Caco-2 (cell line): ENCODE results near the gene FBXW2. TPM values are rescaled to one million over a fixed set of nuclear protein-coding genes. Genes with fewer than 3 reads are reported as not detected.

Experiments
- BruUV-seq: library from RNA; stranded (reverse); fragments of 400-500 nt; replicated peaks from 2 replicates; lab custom pipeline; 2021; lab: Mats Ljungman, UMichigan
- CTCF ChIA-PET: fragments of 300-600 bp; sonication (Branson Sonifier 250); formaldehyde crosslinking; loops from one replicate; lab custom pipeline; 2022; ENCODE audit warnings: antibody characterized with exemption; lab: Charles Lee
- POLR2A ChIA-PET: fragments of 300-600 bp; sonication (Branson Sonifier 250); formaldehyde crosslinking; loops from one replicate; lab custom pipeline; 2022; ENCODE audit warnings: antibody characterized with exemption; lab: Charles Lee
- DNase-seq, 2 experiments: peaks; one replicate each; pipeline versions ENCODE4 v3.0.0 to v3.0.0-alpha.2; 2020 to 2022
- H3K27me3 ChIP-seq: replicated peaks from 2 replicates; pipeline ENCODE4 v1.6.0; 2011; ENCODE audit warnings: low read length; ENCODE audit not compliant: control insufficient read depth, insufficient read depth
- H3K36me3 ChIP-seq: 2 replicates; pipeline ENCODE4 v1.5.1; 2011; ENCODE audit warnings: low read length; ENCODE audit not compliant: control insufficient read depth, insufficient read depth
- H3K4me1 ChIP-seq: fragments of 250-450 bp; sonication (Bioruptor Pico); 2 replicates; pipeline ENCODE4 v1.5.1; 2020; ENCODE audit warnings: mild to moderate bottlenecking
- H3K4me3 ChIP-seq: 2 replicates; pipeline ENCODE4 v1.5.1; 2011; ENCODE audit warnings: low read depth, mild to moderate bottlenecking, control low read depth, low read length
- H3K9me3 ChIP-seq: fragments of 250-450 bp; sonication (Bioruptor Pico); 2 replicates; pipeline ENCODE4 v1.5.1; 2020; ENCODE audit warnings: mild to moderate bottlenecking, moderate library complexity
- H3K27ac Mint-ChIP-seq: one replicate; pipeline ENCODE4 v1.8.0; 2022; ENCODE audit warnings: mixed read lengths; ENCODE audit not compliant: unreplicated experiment
- H3K27me3 Mint-ChIP-seq: one replicate; pipeline ENCODE4 v1.8.0; 2022; ENCODE audit warnings: mixed read lengths; ENCODE audit not compliant: insufficient read depth, unreplicated experiment
- H3K36me3 Mint-ChIP-seq: one replicate; pipeline ENCODE4 v1.8.0; 2022; ENCODE audit warnings: mild to moderate bottlenecking, mixed read lengths; ENCODE audit not compliant: insufficient read depth, unreplicated experiment
- H3K4me1 Mint-ChIP-seq: one replicate; pipeline ENCODE4 v1.8.0; 2022; ENCODE audit warnings: low read depth, mixed read lengths; ENCODE audit not compliant: unreplicated experiment
- H3K4me3 Mint-ChIP-seq: one replicate; pipeline ENCODE4 v1.8.0; 2022; ENCODE audit warnings: mild to moderate bottlenecking, moderate library complexity, mixed read lengths; ENCODE audit not compliant: unreplicated experiment
- H3K9me3 Mint-ChIP-seq: one replicate; pipeline ENCODE4 v1.8.0; 2022; ENCODE audit warnings: mixed read lengths; ENCODE audit not compliant: unreplicated experiment
- intact Hi-C: fragments of 100-400 bp; cut with micrococcal nuclease; formaldehyde crosslinking; loops from one replicate; pipeline ENCODE4 v1.10.0; 2022; ENCODE audit not compliant: unreplicated experiment
- total RNA-seq: library from RNA; stranded (reverse); gene quantifications from 2 replicates; pipeline ENCODE4 v1.2.3, GENCODE V29; 2022
- TF ChIP-seq, protein P1 (sequence below), 2 experiments: fragments of 200-600 bp in 1 of 2; IDR thresholded peaks; 1 replicate in 1 of 2; 2 replicates in 1 of 2; pipeline versions ENCODE4 v1.5.1 to v1.8.0; 2011 to 2022; ENCODE audit warnings: antibody characterized with exemption in 1 of 2, control low read depth in 1 of 2, inconsistent platforms in 1 of 2, low read depth in 1 of 2, low read length in 1 of 2, mild to moderate bottlenecking in 1 of 2, moderate library complexity in 1 of 2; ENCODE audit not compliant: insufficient read depth in 1 of 2, severe bottlenecking in 1 of 2, unreplicated experiment in 1 of 2

The FBXW2 gene
- total RNA-seq, 1 experiment from 2014 or later, result 74.3 TPM

DNA sequence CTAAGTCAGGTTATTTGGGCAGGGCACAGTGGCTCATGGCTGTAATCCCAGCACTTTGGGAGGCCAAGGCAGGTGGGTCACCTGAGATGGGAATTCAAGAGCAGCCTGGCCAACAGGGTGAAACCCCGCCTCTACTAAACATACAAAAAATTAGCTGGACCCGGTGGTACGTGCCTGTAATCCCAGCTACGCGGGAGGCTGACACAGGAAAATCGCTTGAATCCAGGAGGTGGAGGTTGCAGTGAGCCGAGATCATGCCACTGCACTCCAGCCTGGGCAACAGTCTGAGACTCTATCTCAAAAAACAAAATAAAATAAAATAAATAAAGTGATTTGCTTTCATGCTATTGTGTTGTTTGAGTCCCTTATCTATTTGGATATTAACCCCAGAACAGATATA is 8.2 kb upstream of the FBXW2 start:
- H3K27me3 Mint-ChIP-seq, result no peaks in the 10 kb centered on the region
- peaks cover 20% of the 10 kb centered on the region for H3K4me1 ChIP-seq
- peaks cover 9% of the 10 kb centered on the region for H3K4me1 Mint-ChIP-seq
- BruUV-seq, result no TSS peak
- peak overlapping the region; percentile 10 for H3K4me3 Mint-ChIP-seq
- TF ChIP-seq, protein P1, sequence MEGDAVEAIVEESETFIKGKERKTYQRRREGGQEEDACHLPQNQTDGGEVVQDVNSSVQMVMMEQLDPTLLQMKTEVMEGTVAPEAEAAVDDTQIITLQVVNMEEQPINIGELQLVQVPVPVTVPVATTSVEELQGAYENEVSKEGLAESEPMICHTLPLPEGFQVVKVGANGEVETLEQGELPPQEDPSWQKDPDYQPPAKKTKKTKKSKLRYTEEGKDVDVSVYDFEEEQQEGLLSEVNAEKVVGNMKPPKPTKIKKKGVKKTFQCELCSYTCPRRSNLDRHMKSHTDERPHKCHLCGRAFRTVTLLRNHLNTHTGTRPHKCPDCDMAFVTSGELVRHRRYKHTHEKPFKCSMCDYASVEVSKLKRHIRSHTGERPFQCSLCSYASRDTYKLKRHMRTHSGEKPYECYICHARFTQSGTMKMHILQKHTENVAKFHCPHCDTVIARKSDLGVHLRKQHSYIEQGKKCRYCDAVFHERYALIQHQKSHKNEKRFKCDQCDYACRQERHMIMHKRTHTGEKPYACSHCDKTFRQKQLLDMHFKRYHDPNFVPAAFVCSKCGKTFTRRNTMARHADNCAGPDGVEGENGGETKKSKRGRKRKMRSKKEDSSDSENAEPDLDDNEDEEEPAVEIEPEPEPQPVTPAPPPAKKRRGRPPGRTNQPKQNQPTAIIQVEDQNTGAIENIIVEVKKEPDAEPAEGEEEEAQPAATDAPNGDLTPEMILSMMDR (IDR thresholded peaks at IDR 0.05; ENCODE audit: insufficient read depth in 1 of 2, low read depth in 1 of 2, low read length in 1 of 2, severe bottlenecking in 1 of 2, unreplicated experiment in 1 of 2), result no peak
- intact Hi-C loops, result loop anchor here (1.0 to 2.0 kb wide), 2 partner anchors 35 to 41 kb away; partner anchors contain the start of gene PSMD5
- no peak overlapping the region for H3K4me3 ChIP-seq
- ChIA-PET POLR2A (interaction anchor here (1.2 to 1.3 kb wide), 2 partner anchors 8 to 32 kb away, joined by 3 to 10 read pairs; partner anchors contain the start of gene FBXW2), CTCF (interaction anchor here (1.0 kb wide), 1 partner anchor 46 kb away, joined by 3 read pairs; no protein-coding TSS in a partner anchor)
- H3K36me3 ChIP-seq, result no peaks in the 10 kb centered on the region
- no peaks in the 10 kb centered on the region for H3K27me3 ChIP-seq
- no peak overlapping the region for H3K27ac Mint-ChIP-seq
- peak; percentile 61 to 67 for DNase-seq
- H3K36me3 Mint-ChIP-seq, result peaks cover 10% of the 10 kb centered on the region
- H3K9me3 Mint-ChIP-seq, result peaks cover 26% of the 10 kb centered on the region
- peaks cover 13% of the 10 kb centered on the region for H3K9me3 ChIP-seq

DNA sequence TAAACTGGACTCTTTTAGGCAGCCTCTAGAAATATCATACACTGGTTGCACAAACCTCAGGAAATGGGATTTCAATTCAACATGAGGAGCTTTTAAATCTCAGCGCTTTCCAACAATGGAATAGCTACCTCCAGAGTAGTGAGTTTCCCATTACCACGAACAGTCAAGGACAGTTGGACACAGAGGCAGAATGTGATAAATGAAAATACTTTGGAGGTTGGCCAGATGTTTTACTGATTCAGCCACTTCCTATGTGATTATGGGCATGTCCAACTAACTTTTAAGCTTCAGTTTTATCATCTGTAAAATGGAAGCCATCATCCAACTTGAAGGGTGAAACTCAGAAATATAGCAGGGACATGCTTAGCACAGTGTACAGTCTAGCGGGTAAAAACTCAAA is 2.1 kb downstream of the FBXW2 start:
- Histone ChIP-seq H3K27me3 (no peaks in the 10 kb centered on the region), H3K36me3 (no peaks in the 10 kb centered on the region), H3K9me3 (no peaks in the 10 kb centered on the region), H3K4me3 (no peak overlapping the region), H3K4me1 (peaks cover 10% of the 10 kb centered on the region)
- Mint-ChIP-seq H3K27me3 (no peaks in the 10 kb centered on the region), H3K4me1 (peaks cover 9% of the 10 kb centered on the region), H3K9me3 (no peaks in the 10 kb centered on the region), H3K36me3 (peaks cover 55% of the 10 kb centered on the region), H3K4me3 (peak overlapping the region; percentile 86), H3K27ac (no peak overlapping the region)
- no peak for DNase-seq
- no TSS peak for BruUV-seq
- CTCF ChIA-PET, result no interaction called here
- intact Hi-C loops, result loop anchor here (5.0 kb wide), 1 partner anchor 34 kb away; no protein-coding TSS in a partner anchor
- POLR2A ChIA-PET, result interaction anchor here (0.6 kb wide), 1 partner anchor 25 kb away, joined by 3 read pairs; no protein-coding TSS in a partner anchor
- TF ChIP-seq, protein P1 (IDR thresholded peaks at IDR 0.05; ENCODE audit: insufficient read depth in 1 of 2, low read depth in 1 of 2, low read length in 1 of 2, severe bottlenecking in 1 of 2, unreplicated experiment in 1 of 2), result no peak

- DNase-seq, result no peak
- Histone ChIP-seq H3K36me3 (no peaks in the 10 kb centered on the region), H3K4me3 (no peak overlapping the region), H3K9me3 (no peaks in the 10 kb centered on the region), H3K27me3 (no peaks in the 10 kb centered on the region), H3K4me1 (peaks cover 10% of the 10 kb centered on the region)
- Mint-ChIP-seq H3K4me3 (no peak overlapping the region), H3K4me1 (peaks cover 17% of the 10 kb centered on the region), H3K27me3 (no peaks in the 10 kb centered on the region), H3K9me3 (no peaks in the 10 kb centered on the region), H3K36me3 (peaks cover 69% of the 10 kb centered on the region), H3K27ac (no peak overlapping the region)
- CTCF ChIA-PET, result no interaction called here
- intact Hi-C loops, result no loop called here
- TF ChIP-seq, protein P1 (IDR thresholded peaks at IDR 0.05; ENCODE audit: insufficient read depth in 1 of 2, low read depth in 1 of 2, low read length in 1 of 2, severe bottlenecking in 1 of 2, unreplicated experiment in 1 of 2), result no peak
- POLR2A ChIA-PET, result no interaction called here
- no TSS peak for BruUV-seq
Measured at GRCh38 chr9:120787933-120788332, 5.3 kb downstream of the FBXW2 start.
